AG09319 (cell line): ENCODE data around the gene RPL27.
A peak's percentile ranks its signal among the peaks of the same experiment; 100 is the strongest.

Experiments used
- DNase-seq: peaks from one replicate; pipeline ENCODE4 v3.0.0-alpha.2; 2010; ENCODE audit warnings: low read depth; ENCODE audit errors: extremely low read depth
- CTCF ChIP-seq: IDR thresholded peaks from 2 replicates; pipeline ENCODE4 v1.5.1; 2011; ENCODE audit warnings: low read depth, mild to moderate bottlenecking, inconsistent platforms, low read length, moderate library complexity

RPL27 gene

DNA sequence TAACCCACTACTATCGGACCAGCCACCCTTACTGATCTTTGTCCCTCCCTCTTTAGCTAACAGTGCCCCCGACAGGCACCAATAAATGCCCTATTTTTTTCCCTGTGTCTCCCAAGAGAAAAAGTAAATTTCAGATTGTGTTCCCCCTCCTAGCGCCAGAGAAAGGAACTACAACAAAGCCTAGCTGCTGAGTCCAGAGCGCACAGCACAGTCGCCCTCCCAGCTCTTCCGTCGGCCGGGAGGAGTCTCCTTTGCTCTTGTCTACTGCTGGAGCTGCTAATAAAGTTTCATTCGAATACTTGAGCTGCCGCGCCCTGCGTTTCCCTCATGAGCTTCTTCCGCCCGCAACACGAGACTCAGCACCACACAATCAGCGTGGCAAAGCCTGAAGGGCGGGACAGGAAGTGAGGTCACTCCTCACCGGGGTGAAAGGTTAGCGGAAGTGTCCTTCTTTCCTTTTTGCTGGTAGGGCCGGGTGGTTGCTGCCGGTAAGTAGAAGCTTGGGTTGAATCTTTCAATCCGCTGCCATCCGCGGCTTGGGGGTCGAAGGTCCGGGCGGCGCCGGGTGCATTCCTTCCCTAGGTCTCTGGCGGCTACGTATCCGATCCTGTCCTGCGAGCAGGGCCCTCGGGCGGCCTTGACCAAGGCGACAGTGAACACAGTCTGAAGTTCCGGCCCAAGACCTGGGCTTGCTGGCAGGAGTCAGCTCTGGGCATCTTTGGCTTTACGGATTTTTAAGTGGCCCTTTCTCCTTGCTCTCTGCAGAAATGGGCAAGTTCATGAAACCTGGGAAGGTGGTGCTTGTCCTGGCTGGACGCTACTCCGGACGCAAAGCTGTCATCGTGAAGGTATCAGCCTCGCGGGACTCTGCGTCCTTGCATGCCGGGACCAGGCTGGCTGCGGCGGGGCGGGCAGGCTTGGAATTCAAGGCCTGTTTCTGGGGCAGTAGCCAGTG is at the start of gene RPL27:
Gene RPL27 (plus strand): TSS at position 436 of the 955 bp plus-strand sequence. CDS start 332 bp downstream, at position 768.
- TF ChIP-seq CTCF: peak; percentile 83
- peak; percentile 100 for DNase-seq

DNA sequence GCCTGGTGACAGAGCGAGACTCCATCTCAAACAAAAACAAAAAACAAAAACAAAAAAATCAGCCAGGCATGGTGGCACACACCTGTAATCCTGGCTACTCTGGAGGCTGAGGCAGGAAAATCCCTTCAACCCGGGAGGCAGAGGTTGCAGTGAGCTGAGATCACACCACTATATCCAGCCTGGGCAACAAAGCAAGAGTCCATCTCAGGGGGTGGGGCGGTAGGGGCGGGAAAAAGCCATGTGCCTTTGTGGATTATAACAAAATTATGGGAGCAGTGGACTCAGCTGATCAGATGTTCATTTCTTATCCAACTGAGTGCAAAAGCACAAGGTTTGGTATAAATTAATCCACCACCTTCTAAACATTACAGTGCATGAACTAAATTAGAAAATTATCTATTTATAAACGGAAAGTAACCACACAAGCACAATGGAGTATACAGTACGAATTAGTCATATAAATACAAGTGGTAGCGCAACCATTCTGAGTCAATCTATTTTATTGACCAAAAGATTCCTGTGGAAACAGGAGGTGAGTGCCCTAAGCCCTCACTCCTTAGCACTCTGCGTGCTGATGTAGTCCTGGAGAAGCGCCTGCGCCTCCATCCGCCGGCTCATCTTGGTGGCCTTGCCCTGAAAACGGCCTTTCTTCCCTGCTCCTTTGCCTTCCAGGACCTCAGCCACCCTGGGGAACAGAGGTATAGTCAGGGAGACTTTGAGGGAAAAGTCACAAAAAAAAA is 48.0 kb upstream of the RPL27 start:
- TF ChIP-seq CTCF: no peak
- DNase-seq: no peak

DNA sequence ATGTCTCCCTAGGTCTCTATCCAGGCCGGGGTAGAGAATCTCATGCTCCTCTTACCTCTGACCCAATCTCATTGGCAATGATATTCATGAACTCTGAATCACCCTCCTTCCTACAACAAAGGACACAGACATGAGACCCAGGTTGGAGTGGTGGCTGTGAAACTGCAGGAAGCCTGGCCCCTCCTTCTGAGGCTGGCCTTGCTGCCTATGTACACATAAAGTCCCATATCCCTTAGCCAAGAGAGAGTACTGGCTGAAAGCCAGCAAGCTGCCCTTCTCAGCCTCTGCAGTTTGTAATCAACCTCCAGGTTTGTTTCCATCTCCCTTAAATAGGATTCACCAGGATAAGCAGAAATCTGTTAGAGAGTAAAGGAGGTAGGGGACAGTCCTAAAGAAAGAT is 44.5 kb upstream of the RPL27 start:
- no peak for DNase-seq
- no peak for TF ChIP-seq CTCF

DNA sequence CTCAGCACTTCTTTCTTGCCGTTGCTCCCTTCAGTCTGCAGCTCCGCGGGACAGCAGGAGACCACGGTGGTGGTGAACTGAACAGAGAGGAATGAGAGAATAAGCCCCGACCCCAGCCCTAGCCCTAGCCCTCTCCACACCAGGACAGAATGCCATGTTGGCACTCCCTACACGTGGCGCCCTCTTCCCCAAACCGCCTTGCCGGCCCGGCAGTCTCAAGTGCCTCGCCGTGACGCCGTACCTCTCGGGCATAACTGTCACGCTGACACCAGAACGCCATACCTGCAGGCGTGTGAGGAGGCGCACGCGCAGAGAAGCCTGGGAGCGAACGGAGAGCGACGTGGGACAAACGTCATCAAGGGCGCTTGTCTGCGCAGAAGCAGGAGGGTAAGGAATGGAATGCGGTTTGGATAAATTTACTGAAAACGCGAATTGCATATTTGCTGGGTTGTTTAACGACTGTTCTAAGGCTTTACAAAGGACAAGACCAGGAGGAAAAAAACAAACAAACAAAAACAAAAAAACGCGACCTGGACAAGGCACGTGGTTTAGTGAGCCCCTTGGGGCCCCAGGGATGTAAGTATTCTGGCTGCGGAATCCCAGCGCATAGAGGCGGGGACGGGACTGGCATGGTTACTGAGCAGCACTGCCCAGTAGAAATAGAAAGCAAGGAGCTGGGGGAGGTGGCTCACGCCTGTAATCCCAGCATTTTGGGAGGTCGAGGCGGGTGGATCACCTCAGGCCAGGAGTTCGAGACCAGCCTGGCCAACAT is 33.9 kb upstream of the RPL27 start, which contains the start of gene AARSD1:
Gene AARSD1 (minus strand): TSS at position 294 of the 772 bp plus-strand sequence. CDS start 14 bp downstream, at position 280.
- peak; percentile 82 for DNase-seq
- TF ChIP-seq CTCF: no peak

GRCh38 chr17:42967925-42968324 is 30.3 kb upstream of the RPL27 start:
- DNase-seq: no peak
- TF ChIP-seq CTCF: no peak

DNA sequence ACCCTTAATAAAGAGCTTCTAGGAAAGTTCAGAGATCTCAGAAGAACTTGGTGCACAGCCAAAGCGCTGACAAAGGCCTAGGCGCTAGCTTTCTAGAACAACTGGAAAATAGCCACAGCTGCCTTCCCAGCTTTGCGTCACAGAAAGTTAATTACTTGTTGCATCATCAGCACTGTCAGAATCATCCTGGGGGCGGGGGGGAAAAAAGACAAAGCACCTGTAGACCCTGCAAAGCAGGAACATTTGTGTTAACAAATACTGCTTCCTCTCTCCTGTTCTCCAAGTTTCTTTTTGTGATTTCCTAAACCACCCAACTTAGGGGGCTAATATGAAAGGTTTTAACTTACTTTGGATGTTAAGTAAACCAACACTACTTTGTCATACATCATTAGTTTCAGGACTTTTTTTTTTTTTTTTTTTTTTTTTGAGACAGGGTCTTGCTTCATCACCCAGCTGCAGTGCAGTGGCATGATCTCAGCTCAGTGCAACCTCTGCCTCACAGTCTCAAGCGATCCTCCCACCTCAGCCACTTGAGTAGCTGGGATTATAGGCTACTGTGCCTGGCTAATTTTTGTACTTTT is 29.1 kb upstream of the RPL27 start:
- no peak for DNase-seq
- no peak for TF ChIP-seq CTCF
